Tibial artery (tissue), 4 donors: ENCODE results near the gene MGAT5.

Experiments used
- DNase-seq, 2 donors: peaks; one replicate each; pipeline ENCODE4 v3.0.0-alpha.2; 2019
- H3K27ac ChIP-seq, 2 donors: fragments of 200-600 bp; sonication (generic) in 1 of 2; 1 replicate in 1 of 2; 2 replicates in 1 of 2; pipeline ENCODE4 v1.5.1; 2018 to 2019; ENCODE audit warnings: mild to moderate bottlenecking in 1 of 2
- H3K27me3 ChIP-seq, 2 donors: fragments of 200-600 bp; sonication (generic) in 1 of 2; one replicate each; pipeline versions ENCODE4 v1.5.1 to v1.6.0; 2016 to 2019
- H3K36me3 ChIP-seq, 3 donors: fragments of 200-600 bp; sonication (generic) in 2 of 3; one replicate each; pipeline ENCODE4 v1.5.1; 2016 to 2019; ENCODE audit warnings: mild to moderate bottlenecking in 2 of 3
- H3K4me1 ChIP-seq, 4 donors: fragments of 200-600 bp; sonication (generic) in 2 of 4; 1 replicate in 3 of 4; 2 replicates in 1 of 4; pipeline ENCODE4 v1.5.1; 2016 to 2019
- H3K4me3 ChIP-seq, 2 donors: fragments of 200-600 bp; sonication (generic) in 1 of 2; 1 replicate in 1 of 2; 2 replicates in 1 of 2; pipeline ENCODE4 v1.5.1; 2018 to 2019; ENCODE audit warnings: mild to moderate bottlenecking in 2 of 2
- H3K9me3 ChIP-seq, 3 donors: fragments of 200-600 bp; sonication (generic) in 1 of 3; one replicate each; pipeline ENCODE4 v1.5.1; 2016 to 2019
- CTCF ChIP-seq, 2 experiments: fragments of 200-600 bp in 1 of 2; fragments of 450-650 bp in 1 of 2; IDR thresholded peaks; one replicate each; pipeline ENCODE4 v1.5.1; 2017 to 2019; ENCODE audit warnings: antibody characterized with exemption in 2 of 2, mild to moderate bottlenecking in 1 of 2, moderate library complexity in 1 of 2
- intact Hi-C: fragments of 100-400 bp; cut with DNase I; formaldehyde crosslinking; loops from one replicate; pipeline ENCODE4 v1.15.0; 2023; ENCODE audit warnings: low total_unique reads

Gene MGAT5

DNA sequence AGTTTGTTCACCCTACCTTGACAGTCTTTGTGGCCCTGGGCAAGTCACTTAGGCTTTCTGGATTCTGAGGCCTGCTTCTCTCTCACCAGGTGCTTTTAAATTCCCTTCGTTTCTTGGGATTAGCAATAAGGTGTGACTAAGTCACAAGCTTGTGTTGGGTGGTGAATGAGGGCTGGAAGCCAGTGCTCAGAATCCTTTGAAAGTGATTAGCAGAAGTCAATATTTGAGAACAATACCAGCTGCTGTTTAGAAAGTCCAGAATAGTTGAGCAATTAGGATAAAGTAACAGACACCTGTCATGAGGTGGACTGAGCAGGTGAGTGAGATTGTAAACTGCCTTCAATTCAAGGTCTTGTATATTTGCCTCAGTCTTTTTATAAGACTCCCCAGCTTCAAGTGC is 19.3 kb upstream of the MGAT5 start:
- no peak for TF ChIP-seq CTCF (IDR thresholded peaks at IDR 0.05)
- no peaks in the 10 kb centered on the region for H3K36me3 ChIP-seq
- H3K9me3 ChIP-seq, result no peaks in the 10 kb centered on the region
- intact Hi-C loops, result no loop called here
- peaks cover 0 to 21% (median 3%) of the 10 kb centered on the region in 4 donors for H3K4me1 ChIP-seq
- H3K27me3 ChIP-seq, result no peaks in the 10 kb centered on the region
- no peak overlapping the region for H3K27ac ChIP-seq
- H3K4me3 ChIP-seq, result no peak overlapping the region
- DNase-seq, result no peak

DNA sequence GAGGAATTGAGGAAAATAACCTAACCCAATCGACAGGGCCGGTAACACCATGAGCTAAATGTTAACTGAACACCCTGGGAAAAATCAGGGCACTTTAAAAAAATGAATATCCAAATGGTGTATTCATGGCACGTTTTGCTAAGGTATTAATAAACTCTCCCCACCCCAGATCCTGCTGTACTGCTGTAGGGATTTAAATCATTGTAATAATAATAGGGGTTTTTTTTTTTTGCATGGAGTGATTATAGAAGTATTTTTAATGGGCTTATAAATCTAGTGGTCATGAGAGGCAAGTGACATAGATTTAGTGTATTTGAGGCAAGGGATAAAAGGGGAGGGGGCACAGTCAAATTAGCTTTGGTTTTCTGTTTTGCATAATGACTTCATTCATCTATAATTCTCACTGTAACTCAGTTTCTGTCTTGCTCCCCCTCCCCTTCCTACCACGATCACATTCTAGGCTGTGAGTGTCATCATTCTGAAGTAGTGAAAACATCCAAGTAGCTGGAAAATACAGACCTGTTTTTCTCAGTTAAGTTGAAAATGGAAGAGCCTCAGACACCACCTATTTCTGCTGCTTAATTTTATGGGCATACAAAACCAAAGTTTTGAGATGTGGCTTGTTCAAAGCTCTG is 18.2 kb upstream of the MGAT5 start:
- no peak for DNase-seq
- Histone ChIP-seq H3K4me3 (no peak overlapping the region), H3K9me3 (no peaks in the 10 kb centered on the region), H3K27ac (no peak overlapping the region), H3K27me3 (no peaks in the 10 kb centered on the region), H3K4me1 (peaks cover 0 to 21% (median 3%) of the 10 kb centered on the region in 4 donors), H3K36me3 (no peaks in the 10 kb centered on the region)
- intact Hi-C loops, result no loop called here
- TF ChIP-seq CTCF (IDR thresholded peaks at IDR 0.05), result no peak

- H3K9me3 ChIP-seq, result no peaks in the 10 kb centered on the region
- no peak for DNase-seq
- H3K27me3 ChIP-seq, result no peaks in the 10 kb centered on the region
- H3K4me3 ChIP-seq, result no peak overlapping the region
- no peaks in the 10 kb centered on the region for H3K36me3 ChIP-seq
- H3K4me1 ChIP-seq, result peaks cover 0 to 3% (median 0%) of the 10 kb centered on the region in 4 donors
- no peak overlapping the region for H3K27ac ChIP-seq
- TF ChIP-seq CTCF (IDR thresholded peaks at IDR 0.05), result no peak
- intact Hi-C loops, result no loop called here
These were observed 15.5 kb upstream of the MGAT5 start for GRCh38 chr2:134238371-134238770.

- H3K4me3 ChIP-seq, result no peak overlapping the region
- no peaks in the 10 kb centered on the region for H3K9me3 ChIP-seq
- no peak overlapping the region for H3K27ac ChIP-seq
- peaks cover 0 to 7% (median under 1%) of the 10 kb centered on the region in 4 donors for H3K4me1 ChIP-seq
- H3K27me3 ChIP-seq, result no peaks in the 10 kb centered on the region
- no peaks in the 10 kb centered on the region for H3K36me3 ChIP-seq
- no peak for DNase-seq
- intact Hi-C loops, result no loop called here
- TF ChIP-seq CTCF (IDR thresholded peaks at IDR 0.05), result no peak
These were observed 13.8 kb upstream of the MGAT5 start for GRCh38 chr2:134240061-134240460.

DNA sequence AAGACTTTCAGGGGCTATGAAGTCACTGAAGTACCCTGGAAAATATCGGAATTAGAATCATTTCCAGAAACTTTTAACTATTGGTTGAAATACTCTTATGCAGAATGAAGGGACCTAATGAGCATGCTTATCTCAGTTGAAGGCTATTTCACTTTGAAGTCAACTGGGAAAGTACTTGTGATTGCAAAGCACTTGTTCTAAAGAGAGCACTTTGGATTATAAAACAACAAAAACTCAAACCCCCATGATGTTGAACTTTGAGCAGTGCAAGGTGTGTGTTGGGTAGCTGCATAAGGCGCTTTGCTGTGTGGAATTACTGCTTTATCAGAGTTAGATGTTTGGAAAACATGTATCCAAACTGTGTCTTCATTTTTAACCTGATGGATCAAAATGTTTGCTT is 12.0 kb upstream of the MGAT5 start:
- H3K27me3 ChIP-seq, result no peaks in the 10 kb centered on the region
- H3K4me3 ChIP-seq, result no peak overlapping the region
- no peak for TF ChIP-seq CTCF (IDR thresholded peaks at IDR 0.05)
- no peaks in the 10 kb centered on the region for H3K36me3 ChIP-seq
- H3K9me3 ChIP-seq, result no peaks in the 10 kb centered on the region
- H3K27ac ChIP-seq, result no peak overlapping the region
- intact Hi-C loops, result no loop called here
- no peak for DNase-seq
- peaks cover 0 to 13% (median 4%) of the 10 kb centered on the region in 4 donors for H3K4me1 ChIP-seq

DNA sequence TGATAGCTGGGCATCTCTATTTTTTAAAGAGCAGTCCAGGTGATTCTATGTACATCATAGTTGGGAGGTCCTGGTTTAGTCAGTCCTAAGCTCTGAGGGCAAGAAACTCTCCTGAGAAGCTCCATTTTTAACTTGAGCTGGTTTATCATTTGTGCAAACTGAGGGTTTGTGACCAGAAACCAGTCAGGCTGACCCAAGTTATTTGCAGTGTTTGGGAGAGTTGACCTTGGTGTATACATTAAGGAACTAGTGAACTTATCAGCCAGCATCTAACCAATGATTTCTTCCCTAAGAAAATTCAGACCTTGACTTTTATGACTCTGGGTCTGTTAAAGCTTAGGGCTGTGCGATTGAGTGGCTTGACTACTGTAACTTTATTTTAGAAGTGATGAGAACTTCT is 10.6 kb upstream of the MGAT5 start:
- no peaks in the 10 kb centered on the region for H3K9me3 ChIP-seq
- H3K4me3 ChIP-seq, result no peak overlapping the region
- no peak overlapping the region for H3K27ac ChIP-seq
- TF ChIP-seq CTCF (IDR thresholded peaks at IDR 0.05), result no peak
- no peak for DNase-seq
- intact Hi-C loops, result no loop called here
- no peaks in the 10 kb centered on the region for H3K27me3 ChIP-seq
- peaks cover 0 to 13% (median 4%) of the 10 kb centered on the region in 4 donors for H3K4me1 ChIP-seq
- H3K36me3 ChIP-seq, result no peaks in the 10 kb centered on the region
